Liver (tissue), 3 donors: ENCODE measurements around the gene IGLL5.

ENCODE experiments used
- ATF3 ChIP-seq: IDR thresholded peaks from 2 replicates; pipeline ENCODE4 v1.6.1; 2016; ENCODE audit warnings: antibody characterized with exemption
- EGR1 ChIP-seq, 2 donors: IDR thresholded peaks; 2 replicates each; pipeline ENCODE4 v1.6.1; 2016 to 2018; ENCODE audit warnings: antibody characterized with exemption in 2 of 2, low read depth in 2 of 2
- FOXA1 ChIP-seq: IDR thresholded peaks from 2 replicates; pipeline ENCODE4 v1.6.1; 2016; ENCODE audit warnings: antibody characterized with exemption
- GABPA ChIP-seq, 2 donors: IDR thresholded peaks in 1 of 2; conservative IDR thresholded peaks in 1 of 2; 2 replicates each; pipeline ENCODE4 v1.6.1; 2016; ENCODE audit warnings: antibody characterized with exemption in 2 of 2, mild to moderate bottlenecking in 1 of 2, moderate library complexity in 1 of 2
- JUND ChIP-seq, 2 donors: IDR thresholded peaks; 2 replicates each; pipeline ENCODE4 v1.6.1; 2016; ENCODE audit warnings: antibody characterized with exemption in 2 of 2
- MAX ChIP-seq: IDR thresholded peaks from 2 replicates; pipeline ENCODE4 v1.6.1; 2016; ENCODE audit warnings: antibody characterized with exemption
- NR2F2 ChIP-seq: IDR thresholded peaks from 2 replicates; pipeline ENCODE4 v1.6.1; 2016; ENCODE audit warnings: antibody characterized with exemption
- RAD21 ChIP-seq, 2 donors: IDR thresholded peaks; 2 replicates each; pipeline ENCODE4 v1.6.1; 2016; ENCODE audit warnings: antibody characterized with exemption in 2 of 2, mild to moderate bottlenecking in 2 of 2
- SP1 ChIP-seq: IDR thresholded peaks from 2 replicates; pipeline ENCODE4 v1.6.1; 2018; ENCODE audit warnings: antibody characterized with exemption, mild to moderate bottlenecking
- TAF1 ChIP-seq: conservative IDR thresholded peaks from 2 replicates; pipeline ENCODE4 v1.6.1; 2016; ENCODE audit warnings: antibody characterized with exemption, mild to moderate bottlenecking
- YY1 ChIP-seq: IDR thresholded peaks from 2 replicates; pipeline ENCODE4 v1.6.1; 2016; ENCODE audit warnings: antibody characterized with exemption, mild to moderate bottlenecking
- ZBTB33 ChIP-seq: IDR thresholded peaks from 2 replicates; pipeline ENCODE4 v1.6.1; 2016; ENCODE audit warnings: antibody characterized with exemption
- TF ChIP-seq, protein P1 (sequence below): fragments of 150-350 bp; IDR thresholded peaks from 2 replicates; pipeline ENCODE4 v1.5.1; 2017; ENCODE audit warnings: improper control_type of control experiment, low read depth, low read length; ENCODE audit not compliant: missing input control
- TF ChIP-seq, protein P2 (sequence below): IDR thresholded peaks from 2 replicates; pipeline ENCODE4 v1.6.1; 2016; ENCODE audit warnings: antibody characterized with exemption, mild to moderate bottlenecking
- donor health status: healthy.
- donor health status: healthy.

DNA sequence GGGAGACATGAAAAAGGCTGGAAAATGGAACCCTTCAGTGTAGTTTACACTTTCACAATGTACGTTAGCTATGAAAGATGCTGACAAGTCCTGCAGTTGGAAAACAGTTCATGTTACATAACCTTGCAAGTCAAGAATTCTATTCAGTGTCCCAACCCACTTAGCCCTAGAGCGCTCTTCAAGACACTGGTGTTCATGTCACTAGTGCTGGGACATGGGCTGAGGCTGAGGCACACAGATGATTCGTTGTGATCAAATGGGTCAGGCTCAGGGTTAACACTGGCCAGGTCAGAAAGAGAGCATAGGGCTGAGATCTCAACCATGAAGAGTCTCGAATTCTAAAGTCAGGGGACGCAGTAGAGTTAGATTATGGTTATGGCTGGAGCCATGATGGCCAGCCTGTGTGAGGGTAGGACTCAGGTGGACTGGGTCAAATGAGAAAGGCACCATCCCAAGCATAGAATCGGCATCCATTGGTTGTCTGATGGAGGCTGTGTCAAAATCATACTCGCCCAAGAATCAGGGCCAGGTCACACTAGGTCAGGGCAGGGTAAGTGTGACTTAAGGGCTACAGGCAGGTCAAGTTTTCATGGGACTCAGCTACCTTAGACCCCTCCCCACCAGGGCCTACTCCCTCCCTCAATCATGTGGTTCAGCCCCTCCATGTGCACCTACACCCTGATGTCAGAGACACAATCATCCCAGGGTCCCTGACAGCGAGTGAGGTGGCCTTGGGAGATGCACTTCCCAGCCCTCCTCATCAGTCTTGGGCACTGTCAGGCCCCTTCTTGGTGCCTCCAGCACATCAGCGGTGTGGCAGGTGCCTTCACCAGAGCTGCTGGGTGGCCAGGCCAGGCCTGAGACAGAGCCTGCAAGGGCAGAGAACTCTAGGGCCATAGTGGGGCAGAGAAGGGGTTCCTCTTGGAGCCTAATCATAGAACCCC lies 20.2 kb downstream of the IGLL5 start:
- TF ChIP-seq, protein P1, sequence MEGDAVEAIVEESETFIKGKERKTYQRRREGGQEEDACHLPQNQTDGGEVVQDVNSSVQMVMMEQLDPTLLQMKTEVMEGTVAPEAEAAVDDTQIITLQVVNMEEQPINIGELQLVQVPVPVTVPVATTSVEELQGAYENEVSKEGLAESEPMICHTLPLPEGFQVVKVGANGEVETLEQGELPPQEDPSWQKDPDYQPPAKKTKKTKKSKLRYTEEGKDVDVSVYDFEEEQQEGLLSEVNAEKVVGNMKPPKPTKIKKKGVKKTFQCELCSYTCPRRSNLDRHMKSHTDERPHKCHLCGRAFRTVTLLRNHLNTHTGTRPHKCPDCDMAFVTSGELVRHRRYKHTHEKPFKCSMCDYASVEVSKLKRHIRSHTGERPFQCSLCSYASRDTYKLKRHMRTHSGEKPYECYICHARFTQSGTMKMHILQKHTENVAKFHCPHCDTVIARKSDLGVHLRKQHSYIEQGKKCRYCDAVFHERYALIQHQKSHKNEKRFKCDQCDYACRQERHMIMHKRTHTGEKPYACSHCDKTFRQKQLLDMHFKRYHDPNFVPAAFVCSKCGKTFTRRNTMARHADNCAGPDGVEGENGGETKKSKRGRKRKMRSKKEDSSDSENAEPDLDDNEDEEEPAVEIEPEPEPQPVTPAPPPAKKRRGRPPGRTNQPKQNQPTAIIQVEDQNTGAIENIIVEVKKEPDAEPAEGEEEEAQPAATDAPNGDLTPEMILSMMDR: no peak
- no peak for TF ChIP-seq TAF1
- no peak for TF ChIP-seq NR2F2
- TF ChIP-seq EGR1 (IDR thresholded peaks at IDR 0.05; ENCODE audit: low read depth in 2 of 2): no peak
- no peak for TF ChIP-seq FOXA1
- TF ChIP-seq MAX: no peak
- no peak for TF ChIP-seq JUND (IDR thresholded peaks at IDR 0.05)
- TF ChIP-seq YY1: no peak
- no peak for TF ChIP-seq RAD21 (IDR thresholded peaks at IDR 0.05)
- no peak for TF ChIP-seq ATF3
- TF ChIP-seq SP1: no peak
- TF ChIP-seq, protein P2, sequence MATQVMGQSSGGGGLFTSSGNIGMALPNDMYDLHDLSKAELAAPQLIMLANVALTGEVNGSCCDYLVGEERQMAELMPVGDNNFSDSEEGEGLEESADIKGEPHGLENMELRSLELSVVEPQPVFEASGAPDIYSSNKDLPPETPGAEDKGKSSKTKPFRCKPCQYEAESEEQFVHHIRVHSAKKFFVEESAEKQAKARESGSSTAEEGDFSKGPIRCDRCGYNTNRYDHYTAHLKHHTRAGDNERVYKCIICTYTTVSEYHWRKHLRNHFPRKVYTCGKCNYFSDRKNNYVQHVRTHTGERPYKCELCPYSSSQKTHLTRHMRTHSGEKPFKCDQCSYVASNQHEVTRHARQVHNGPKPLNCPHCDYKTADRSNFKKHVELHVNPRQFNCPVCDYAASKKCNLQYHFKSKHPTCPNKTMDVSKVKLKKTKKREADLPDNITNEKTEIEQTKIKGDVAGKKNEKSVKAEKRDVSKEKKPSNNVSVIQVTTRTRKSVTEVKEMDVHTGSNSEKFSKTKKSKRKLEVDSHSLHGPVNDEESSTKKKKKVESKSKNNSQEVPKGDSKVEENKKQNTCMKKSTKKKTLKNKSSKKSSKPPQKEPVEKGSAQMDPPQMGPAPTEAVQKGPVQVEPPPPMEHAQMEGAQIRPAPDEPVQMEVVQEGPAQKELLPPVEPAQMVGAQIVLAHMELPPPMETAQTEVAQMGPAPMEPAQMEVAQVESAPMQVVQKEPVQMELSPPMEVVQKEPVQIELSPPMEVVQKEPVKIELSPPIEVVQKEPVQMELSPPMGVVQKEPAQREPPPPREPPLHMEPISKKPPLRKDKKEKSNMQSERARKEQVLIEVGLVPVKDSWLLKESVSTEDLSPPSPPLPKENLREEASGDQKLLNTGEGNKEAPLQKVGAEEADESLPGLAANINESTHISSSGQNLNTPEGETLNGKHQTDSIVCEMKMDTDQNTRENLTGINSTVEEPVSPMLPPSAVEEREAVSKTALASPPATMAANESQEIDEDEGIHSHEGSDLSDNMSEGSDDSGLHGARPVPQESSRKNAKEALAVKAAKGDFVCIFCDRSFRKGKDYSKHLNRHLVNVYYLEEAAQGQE: no peak
- no peak for TF ChIP-seq ZBTB33
- no peak for TF ChIP-seq GABPA (IDR thresholded peaks at IDR 0.05 in 1 of 2, conservative IDR thresholded peaks at IDR 0.05 in 1 of 2)
